Effector memory CD8-positive, alpha-beta T cell (primary cell): Measurements from ENCODE around the gene GAS2.

Experiments used
- ATAC-seq: fragments of 150-1000 bp; cut with Tn5 transposase; replicated peaks from 2 replicates; pipeline ENCODE4 v1.10.0; 2021; ENCODE audit warnings: mild to moderate bottlenecking, moderate library complexity
- DNase-seq, 3 experiments: peaks; one replicate each; pipeline ENCODE4 v3.0.0; 2021
- H3K27ac Mint-ChIP-seq, 2 donors: one replicate each; pipeline ENCODE4 v1.8.0; 2022; ENCODE audit warnings: mild to moderate bottlenecking in 2 of 2, mixed read lengths in 2 of 2, moderate library complexity in 2 of 2
- H3K27me3 Mint-ChIP-seq, 2 donors: one replicate each; pipeline ENCODE4 v1.8.0; 2022; ENCODE audit warnings: mixed read lengths in 2 of 2
- H3K36me3 Mint-ChIP-seq: one replicate; pipeline ENCODE4 v1.8.0; 2022; ENCODE audit warnings: mild to moderate bottlenecking, moderate library complexity, mixed read lengths; ENCODE audit not compliant: insufficient read depth
- H3K4me1 Mint-ChIP-seq, 2 donors: one replicate each; pipeline ENCODE4 v1.8.0; 2022; ENCODE audit warnings: low read depth in 2 of 2, mixed read lengths in 2 of 2
- H3K4me3 Mint-ChIP-seq, 2 donors: one replicate each; pipeline ENCODE4 v1.8.0; 2022; ENCODE audit warnings: mild to moderate bottlenecking in 2 of 2, mixed read lengths in 2 of 2, moderate library complexity in 2 of 2
- H3K9me3 Mint-ChIP-seq, 2 donors: one replicate each; pipeline ENCODE4 v1.8.0; 2022; ENCODE audit warnings: mixed read lengths in 2 of 2

GAS2 gene

GRCh38 chr11:22656130-22656529 lies 10.3 kb upstream of the GAS2 start:
- no peak for DNase-seq
- Mint-ChIP-seq H3K4me3 (no peak overlapping the region), H3K4me1 (peaks cover 14 to 30% of the 10 kb centered on the region in 2 donors), H3K36me3 (no peaks in the 10 kb centered on the region), H3K27ac (peak overlapping the region; percentile 73 to 82), H3K27me3 (no peaks in the 10 kb centered on the region), H3K9me3 (no peaks in the 10 kb centered on the region)
- no peak for ATAC-seq

GRCh38 chr11:22657101-22657694 lies 9.2 kb upstream of the GAS2 start:
- no peak for DNase-seq
- no peaks in the 10 kb centered on the region for H3K9me3 Mint-ChIP-seq
- H3K27me3 Mint-ChIP-seq, result no peaks in the 10 kb centered on the region
- no peaks in the 10 kb centered on the region for H3K36me3 Mint-ChIP-seq
- H3K27ac Mint-ChIP-seq, result peak overlapping the region; percentile 73 to 82
- peak; percentile 98 for ATAC-seq
- H3K4me3 Mint-ChIP-seq, result peak overlapping the region in 1 of 2 donors; percentile 21
- H3K4me1 Mint-ChIP-seq, result peaks cover 14 to 30% of the 10 kb centered on the region in 2 donors

DNA sequence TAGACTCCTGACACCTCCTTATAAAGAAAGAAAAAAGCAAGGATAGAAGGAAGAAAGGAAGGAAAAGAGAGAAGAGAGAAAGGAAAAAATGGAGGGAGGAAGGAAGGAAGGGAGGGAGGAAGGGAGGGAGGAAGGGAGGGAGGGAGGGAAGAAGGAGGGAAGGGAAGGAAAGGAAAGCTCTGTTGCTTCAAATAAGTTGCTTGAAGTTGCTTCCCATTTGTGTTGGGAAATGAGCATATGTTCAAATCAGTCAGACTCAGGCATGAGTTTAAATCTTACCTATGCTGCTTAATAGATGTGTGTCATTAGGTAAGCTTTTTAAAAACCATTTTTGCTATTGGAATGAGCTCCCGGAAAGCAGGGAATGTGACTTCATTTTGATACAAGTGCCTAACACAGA lies 6.6 kb upstream of the GAS2 start:
- Mint-ChIP-seq H3K36me3 (no peaks in the 10 kb centered on the region), H3K9me3 (no peaks in the 10 kb centered on the region), H3K27ac (no peak overlapping the region)

GRCh38 chr11:22666688-22667439 lies 453 bp downstream of the GAS2 start:
- H3K9me3 Mint-ChIP-seq, result no peaks in the 10 kb centered on the region
- H3K27me3 Mint-ChIP-seq, result peaks cover 54 to 63% of the 10 kb centered on the region in 2 donors
- DNase-seq (peak in 1 of 3 experiments; percentile 6), ATAC-seq (peak; percentile 47)
- H3K27ac Mint-ChIP-seq, result no peak overlapping the region
- no peaks in the 10 kb centered on the region for H3K36me3 Mint-ChIP-seq
- peaks cover 7 to 12% of the 10 kb centered on the region in 2 donors for H3K4me1 Mint-ChIP-seq
- peak overlapping the region; percentile 5 to 53 for H3K4me3 Mint-ChIP-seq

More for the DNA sequence above, 6.6 kb upstream of the GAS2 start:
- no peak overlapping the region for H3K4me3 Mint-ChIP-seq
- H3K4me1 Mint-ChIP-seq, result peaks cover 14 to 25% of the 10 kb centered on the region in 2 donors
- DNase-seq (no peak), ATAC-seq (no peak)
- H3K27me3 Mint-ChIP-seq, result peaks cover 1 to 11% of the 10 kb centered on the region in 2 donors

DNA sequence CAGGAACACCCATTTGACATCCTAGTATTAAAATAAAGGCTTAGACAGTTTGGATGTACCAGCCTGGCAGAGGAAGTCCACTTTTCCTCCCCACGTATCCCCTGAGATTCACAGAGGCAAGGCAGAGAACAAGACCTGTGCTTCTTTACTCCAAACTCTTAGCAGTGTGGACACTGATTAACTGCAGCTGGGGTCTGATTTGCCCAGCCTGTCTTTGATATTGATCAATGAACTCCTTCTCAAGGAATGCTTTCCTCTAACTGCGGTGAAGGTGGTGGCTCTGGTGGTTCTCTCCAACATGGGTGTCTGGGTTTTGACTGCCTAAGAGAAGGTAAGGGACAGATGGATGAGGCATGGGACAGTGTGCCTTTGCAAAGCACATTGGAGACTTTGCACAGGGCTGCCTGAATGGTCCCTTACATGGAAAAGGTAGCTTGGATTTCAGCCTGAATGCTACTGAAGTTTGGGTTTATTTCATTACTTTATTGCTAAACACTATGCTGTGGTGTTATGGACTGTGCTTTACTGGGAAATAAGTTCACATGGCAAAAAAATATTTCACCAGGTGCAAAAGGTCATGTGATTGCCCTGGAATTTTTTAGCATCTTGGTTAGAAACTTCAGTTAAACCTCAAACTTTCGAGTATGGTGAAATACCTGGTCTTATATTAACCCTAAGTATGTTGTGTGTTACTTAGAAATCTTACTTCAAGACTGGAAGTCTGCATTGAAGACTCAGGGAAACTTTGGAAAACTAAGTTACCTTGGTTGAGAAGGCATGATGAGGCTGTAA lies 1.8 kb downstream of the GAS2 start:
- no peaks in the 10 kb centered on the region for H3K9me3 Mint-ChIP-seq
- no peaks in the 10 kb centered on the region for H3K36me3 Mint-ChIP-seq
- no peak overlapping the region for H3K4me3 Mint-ChIP-seq

DNA sequence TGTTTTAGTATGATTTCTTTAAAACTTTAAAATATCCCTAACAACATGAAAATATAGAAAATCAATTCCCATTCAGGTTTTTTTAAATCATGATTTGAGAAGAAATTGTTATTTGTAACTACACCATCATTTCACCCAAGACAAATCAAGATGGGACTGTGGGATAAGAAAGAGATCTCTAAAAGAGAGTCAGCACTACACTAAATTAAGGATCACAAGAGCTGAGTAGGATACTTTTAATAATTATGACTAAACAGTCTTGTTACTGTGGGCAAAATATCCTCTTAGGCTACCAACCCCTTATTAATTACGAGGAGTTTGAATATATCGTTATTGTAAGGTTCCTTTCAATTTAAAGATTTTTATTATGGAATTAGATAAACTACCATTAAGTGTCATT lies 3.0 kb downstream of the GAS2 start:
- peaks cover 7 to 12% of the 10 kb centered on the region in 2 donors for H3K4me1 Mint-ChIP-seq
- no peak overlapping the region for H3K27ac Mint-ChIP-seq
- H3K27me3 Mint-ChIP-seq, result peaks cover 53 to 70% of the 10 kb centered on the region in 2 donors
- ATAC-seq (no peak), DNase-seq (no peak)
- H3K9me3 Mint-ChIP-seq, result no peaks in the 10 kb centered on the region
- H3K4me3 Mint-ChIP-seq, result no peak overlapping the region
- no peaks in the 10 kb centered on the region for H3K36me3 Mint-ChIP-seq

More for the DNA sequence above, 1.8 kb downstream of the GAS2 start:
- Mint-ChIP-seq H3K27ac (no peak overlapping the region), H3K27me3 (peaks cover 54 to 70% of the 10 kb centered on the region in 2 donors), H3K4me1 (peaks cover 7 to 12% of the 10 kb centered on the region in 2 donors)
- ATAC-seq (no peak), DNase-seq (no peak)

DNA sequence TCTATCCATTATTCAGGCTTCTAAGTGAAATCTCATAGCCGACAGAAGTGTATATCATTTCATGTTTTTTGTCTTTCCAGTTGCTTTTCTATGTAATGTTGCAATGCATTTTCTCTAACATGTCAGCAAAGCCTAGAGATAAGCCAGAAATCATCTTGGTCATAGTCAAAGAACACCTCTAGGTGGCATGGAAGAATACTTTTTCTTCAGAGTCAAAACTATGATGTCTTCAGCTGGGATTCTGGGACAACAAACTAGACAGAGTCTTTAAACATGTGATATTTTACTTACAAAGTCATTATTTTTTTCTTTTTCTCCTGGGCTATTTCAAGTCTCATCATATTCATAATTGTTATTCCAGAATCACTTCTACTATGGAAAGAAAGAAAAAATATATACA lies 4.4 kb downstream of the GAS2 start:
- DNase-seq (no peak), ATAC-seq (no peak)
- H3K36me3 Mint-ChIP-seq, result no peaks in the 10 kb centered on the region
- no peaks in the 10 kb centered on the region for H3K9me3 Mint-ChIP-seq
- no peak overlapping the region for H3K27ac Mint-ChIP-seq
- peaks cover 7 to 11% of the 10 kb centered on the region in 2 donors for H3K4me1 Mint-ChIP-seq
- peaks cover 41 to 58% of the 10 kb centered on the region in 2 donors for H3K27me3 Mint-ChIP-seq
- no peak overlapping the region for H3K4me3 Mint-ChIP-seq

- no peaks in the 10 kb centered on the region for H3K9me3 Mint-ChIP-seq
- peaks cover 2 to 5% of the 10 kb centered on the region in 2 donors for H3K4me1 Mint-ChIP-seq
- ATAC-seq, result no peak
- DNase-seq, result no peak
- no peaks in the 10 kb centered on the region for H3K36me3 Mint-ChIP-seq
- H3K27ac Mint-ChIP-seq, result no peak overlapping the region
- H3K27me3 Mint-ChIP-seq, result peaks cover 32 to 49% of the 10 kb centered on the region in 2 donors
- H3K4me3 Mint-ChIP-seq, result no peak overlapping the region
Measured at GRCh38 chr11:22671751-22672150, 5.3 kb downstream of the GAS2 start.

GRCh38 chr11:22674470-22675439 lies 8.3 kb downstream of the GAS2 start:
- Mint-ChIP-seq H3K9me3 (no peaks in the 10 kb centered on the region), H3K4me3 (no peak overlapping the region), H3K27me3 (peaks cover 13 to 32% of the 10 kb centered on the region in 2 donors), H3K27ac (no peak overlapping the region), H3K36me3 (no peaks in the 10 kb centered on the region), H3K4me1 (no peaks in the 10 kb centered on the region)
- DNase-seq (no peak), ATAC-seq (no peak)

GRCh38 chr11:22677153-22677903 lies 10.9 kb downstream of the GAS2 start:
- Mint-ChIP-seq H3K4me3 (no peak overlapping the region), H3K27ac (no peak overlapping the region), H3K27me3 (peaks cover 3 to 12% of the 10 kb centered on the region in 2 donors), H3K4me1 (no peaks in the 10 kb centered on the region), H3K9me3 (no peaks in the 10 kb centered on the region), H3K36me3 (no peaks in the 10 kb centered on the region)
- DNase-seq (no peak), ATAC-seq (no peak)

GRCh38 chr11:22680628-22681027 lies 14.2 kb downstream of the GAS2 start:
- H3K27ac Mint-ChIP-seq, result no peak overlapping the region
- H3K4me1 Mint-ChIP-seq, result no peaks in the 10 kb centered on the region
- H3K36me3 Mint-ChIP-seq, result no peaks in the 10 kb centered on the region
- DNase-seq, result no peak
- peaks cover 18 to 19% of the 10 kb centered on the region in 2 donors for H3K27me3 Mint-ChIP-seq
- no peaks in the 10 kb centered on the region for H3K9me3 Mint-ChIP-seq
- ATAC-seq, result no peak
- no peak overlapping the region for H3K4me3 Mint-ChIP-seq

GRCh38 chr11:22681281-22681812 lies 14.9 kb downstream of the GAS2 start:
- no peaks in the 10 kb centered on the region for H3K9me3 Mint-ChIP-seq
- H3K27me3 Mint-ChIP-seq, result peaks cover 18 to 19% of the 10 kb centered on the region in 2 donors
- ATAC-seq (no peak), DNase-seq (no peak)
- H3K27ac Mint-ChIP-seq, result no peak overlapping the region
- no peaks in the 10 kb centered on the region for H3K36me3 Mint-ChIP-seq
- no peaks in the 10 kb centered on the region for H3K4me1 Mint-ChIP-seq
- no peak overlapping the region for H3K4me3 Mint-ChIP-seq
